Measurements from ENCODE around the gene SLF2. TPM values are rescaled to one million over a fixed set of nuclear protein-coding genes. Genes with fewer than 3 reads are reported as not detected.

Gene SLF2
- total RNA-seq, 2 experiments from 2014 or later = 52.1 to 58.2 TPM

DNA sequence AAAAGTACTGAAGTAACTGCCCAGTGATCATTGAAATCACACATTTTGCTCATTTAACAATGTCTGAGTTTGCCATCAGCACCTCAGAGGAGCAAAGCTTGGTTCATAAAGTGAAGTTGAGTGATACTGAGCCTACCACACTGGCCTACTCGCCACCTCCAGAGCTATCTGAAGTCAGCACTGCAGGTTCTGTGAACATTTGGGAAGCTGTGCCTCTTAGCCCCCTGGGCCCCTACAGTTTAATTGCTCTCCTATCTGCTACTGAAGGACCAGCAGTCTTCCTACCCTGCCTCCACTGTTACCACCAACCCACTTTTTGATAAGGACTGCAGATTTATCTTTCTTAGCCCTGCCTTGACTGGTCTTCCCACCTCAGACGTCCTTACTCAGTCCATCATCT lies 54.6 kb downstream of the SLF2 start:
- no peaks in the 10 kb centered on the region for H3K9me3 ChIP-seq (ENCODE audit: low read length)
- H3K4me2 ChIP-seq (ENCODE audit: low read length) = no peak overlapping the region
- peaks cover 23% of the 10 kb centered on the region for H3K4me1 ChIP-seq (ENCODE audit: insufficient read depth, low read length, poor library complexity, severe bottlenecking)
- H3K9me2 ChIP-seq (ENCODE audit: insufficient read depth, low read length) = no peaks in the 10 kb centered on the region
- H3K36me3 ChIP-seq (ENCODE audit: insufficient read depth, low read length) = peaks cover 25% of the 10 kb centered on the region
- intact Hi-C loops (cut with micrococcal nuclease; ENCODE audit: unreplicated experiment) = no loop called here
- TF ChIP-seq, protein P1, sequence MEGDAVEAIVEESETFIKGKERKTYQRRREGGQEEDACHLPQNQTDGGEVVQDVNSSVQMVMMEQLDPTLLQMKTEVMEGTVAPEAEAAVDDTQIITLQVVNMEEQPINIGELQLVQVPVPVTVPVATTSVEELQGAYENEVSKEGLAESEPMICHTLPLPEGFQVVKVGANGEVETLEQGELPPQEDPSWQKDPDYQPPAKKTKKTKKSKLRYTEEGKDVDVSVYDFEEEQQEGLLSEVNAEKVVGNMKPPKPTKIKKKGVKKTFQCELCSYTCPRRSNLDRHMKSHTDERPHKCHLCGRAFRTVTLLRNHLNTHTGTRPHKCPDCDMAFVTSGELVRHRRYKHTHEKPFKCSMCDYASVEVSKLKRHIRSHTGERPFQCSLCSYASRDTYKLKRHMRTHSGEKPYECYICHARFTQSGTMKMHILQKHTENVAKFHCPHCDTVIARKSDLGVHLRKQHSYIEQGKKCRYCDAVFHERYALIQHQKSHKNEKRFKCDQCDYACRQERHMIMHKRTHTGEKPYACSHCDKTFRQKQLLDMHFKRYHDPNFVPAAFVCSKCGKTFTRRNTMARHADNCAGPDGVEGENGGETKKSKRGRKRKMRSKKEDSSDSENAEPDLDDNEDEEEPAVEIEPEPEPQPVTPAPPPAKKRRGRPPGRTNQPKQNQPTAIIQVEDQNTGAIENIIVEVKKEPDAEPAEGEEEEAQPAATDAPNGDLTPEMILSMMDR (conservative IDR thresholded peaks at IDR 0.05; ENCODE audit: low read length) = no peak
- no peak for TF ChIP-seq EZH2phosphoT487 (IDR thresholded peaks at IDR 0.05; ENCODE audit: borderline replicate concordance, low read depth, low read length)
- no peak overlapping the region for H3K4me3 ChIP-seq (ENCODE audit: low read depth, low read length, poor library complexity, severe bottlenecking)
- BruUV-seq (replicated peaks) = no TSS peak
- H3K27ac ChIP-seq (ENCODE audit: low read depth, low read length, poor library complexity, severe bottlenecking) = no peak overlapping the region
- no peak overlapping the region for H2AFZ ChIP-seq (ENCODE audit: low read length)
- H3K79me2 ChIP-seq (ENCODE audit: insufficient read depth, low read depth, low read length) = no peaks in the 10 kb centered on the region
- ChIA-PET POLR2A (interaction anchor here (0.6 to 1.7 kb wide), 2 partner anchors 20 to 44 kb away, joined by 3 to 5 read pairs; partner anchors contain the start of genes MRPL43 and TWNK), CTCF (ENCODE audit: unreplicated experiment) (interaction anchor here (0.6 kb wide), 1 partner anchor 806 kb away, joined by 10 read pairs; no protein-coding TSS in a partner anchor)
- no peaks in the 10 kb centered on the region for H4K20me1 ChIP-seq (ENCODE audit: insufficient read depth, low read length)
- DNase-seq (ENCODE audit: low spot score) = no peak

DNA sequence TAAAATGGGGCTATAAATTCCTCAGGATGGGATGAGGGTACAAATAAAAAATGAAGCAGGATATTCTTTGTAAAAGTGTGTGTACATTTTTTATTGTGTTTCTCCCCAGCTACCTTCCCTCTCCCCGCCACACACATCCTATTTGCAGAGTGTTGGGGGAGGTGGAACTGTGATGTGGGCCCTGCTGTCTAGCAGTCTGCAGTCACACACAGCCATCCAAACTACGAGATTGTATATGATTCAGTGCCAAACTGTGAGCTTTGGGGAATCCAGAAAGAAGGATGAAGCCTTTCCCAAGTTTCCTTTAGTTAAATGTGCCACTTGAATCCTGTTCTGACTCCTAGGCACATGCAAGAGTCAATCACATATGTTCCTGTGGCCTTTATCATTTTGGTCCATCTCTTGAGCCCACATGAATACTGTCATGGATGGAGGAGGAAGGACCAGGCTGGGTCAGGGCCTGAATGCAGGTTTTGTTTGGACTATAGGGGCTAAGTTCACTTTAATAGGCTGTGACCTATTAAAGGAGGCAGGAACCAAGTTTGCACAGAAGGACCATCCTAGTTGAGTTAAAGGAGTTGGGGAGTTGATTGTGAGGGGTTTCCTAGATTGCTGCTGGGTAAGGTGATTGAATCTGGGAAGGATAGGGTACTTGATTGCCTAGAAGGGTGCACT lies 55.4 kb downstream of the SLF2 start:
- ChIA-PET POLR2A (interaction anchor here (0.6 to 1.7 kb wide), 2 partner anchors 19 to 970 kb away, joined by 5 read pairs; partner anchors contain the start of genes MRPL43 and TWNK), CTCF (ENCODE audit: unreplicated experiment) (interaction anchor here (0.6 to 1.2 kb wide), 2 partner anchors 32 to 46 kb away, joined by 3 to 5 read pairs; no protein-coding TSS in a partner anchor)
- Histone ChIP-seq H4K20me1 (ENCODE audit: insufficient read depth, low read length) (no peaks in the 10 kb centered on the region), H3K9me2 (ENCODE audit: insufficient read depth, low read length) (no peaks in the 10 kb centered on the region), H3K4me2 (ENCODE audit: low read length) (0 out of 2 replicates have a peak overlapping the region, but pooled peaks have one; percentile 67), H3K36me3 (ENCODE audit: insufficient read depth, low read length) (peaks cover 16% of the 10 kb centered on the region; the same call in 1 of the 2 replicates), H2AFZ (ENCODE audit: low read length) (peak overlapping the region; percentile 8; the same call in 1 of the 2 replicates), H3K4me3 (ENCODE audit: low read depth, low read length, poor library complexity, severe bottlenecking) (no peak overlapping the region), H3K4me1 (ENCODE audit: insufficient read depth, low read length, poor library complexity, severe bottlenecking) (peaks cover 15% of the 10 kb centered on the region), H3K79me2 (ENCODE audit: insufficient read depth, low read depth, low read length) (no peaks in the 10 kb centered on the region), H3K9me3 (ENCODE audit: low read length) (no peaks in the 10 kb centered on the region), H3K27ac (ENCODE audit: low read depth, low read length, poor library complexity, severe bottlenecking) (no peak overlapping the region)
- intact Hi-C loops (cut with micrococcal nuclease; ENCODE audit: unreplicated experiment) = loop anchor here (2.0 kb wide), 1 partner anchor 47 kb away; no protein-coding TSS in a partner anchor
- BruUV-seq (replicated peaks) = no TSS peak
- no peak for DNase-seq (ENCODE audit: low spot score)
- TF ChIP-seq, protein P1 (conservative IDR thresholded peaks at IDR 0.05; ENCODE audit: low read length) = no peak
- TF ChIP-seq EZH2phosphoT487 (IDR thresholded peaks at IDR 0.05; ENCODE audit: borderline replicate concordance, low read depth, low read length) = no peak

DNA sequence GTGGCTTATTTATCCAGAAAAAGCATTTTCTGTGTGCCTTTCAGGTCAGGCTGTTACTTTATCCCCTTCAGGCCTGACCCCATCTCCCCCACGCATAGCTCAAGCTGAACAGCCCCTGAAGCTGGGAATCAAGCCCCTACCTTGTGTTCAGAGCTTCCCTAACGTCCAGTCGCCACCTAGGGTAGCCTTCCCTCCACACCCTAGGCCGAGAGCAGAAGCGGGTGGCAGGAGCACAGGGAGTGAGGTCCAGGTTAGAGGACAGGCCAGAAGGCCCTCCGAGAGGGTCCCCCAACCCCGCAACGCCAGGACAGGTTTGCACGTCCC lies 56.1 kb downstream of the SLF2 start:
- H3K4me2 ChIP-seq (ENCODE audit: low read length) = peak overlapping the region; percentile 67
- peak overlapping the region; percentile 52 for H3K4me3 ChIP-seq (ENCODE audit: low read depth, low read length, poor library complexity, severe bottlenecking)
- POLR2A ChIA-PET = interaction anchor here (0.6 kb wide), 1 partner anchor 971 kb away, joined by 5 read pairs; no protein-coding TSS in a partner anchor
- H3K9me3 ChIP-seq (ENCODE audit: low read length) = no peaks in the 10 kb centered on the region
- H3K36me3 ChIP-seq (ENCODE audit: insufficient read depth, low read length) = peaks cover 12% of the 10 kb centered on the region; the same call in 1 of the 2 replicates
- peak overlapping the region; percentile 8; the same call in 1 of the 2 replicates for H2AFZ ChIP-seq (ENCODE audit: low read length)
- H3K9me2 ChIP-seq (ENCODE audit: insufficient read depth, low read length) = no peaks in the 10 kb centered on the region
- no peak for DNase-seq (ENCODE audit: low spot score)
- H3K27ac ChIP-seq (ENCODE audit: low read depth, low read length, poor library complexity, severe bottlenecking) = no peak overlapping the region
- CTCF ChIA-PET (ENCODE audit: unreplicated experiment) = interaction anchor here (0.6 to 1.2 kb wide), 2 partner anchors 33 to 46 kb away, joined by 3 to 5 read pairs; no protein-coding TSS in a partner anchor
- no TSS peak for BruUV-seq (replicated peaks)
- H4K20me1 ChIP-seq (ENCODE audit: insufficient read depth, low read length) = no peaks in the 10 kb centered on the region
- H3K79me2 ChIP-seq (ENCODE audit: insufficient read depth, low read depth, low read length) = no peaks in the 10 kb centered on the region
- TF ChIP-seq EZH2phosphoT487 (IDR thresholded peaks at IDR 0.05; ENCODE audit: borderline replicate concordance, low read depth, low read length) = no peak
- TF ChIP-seq, protein P1 (conservative IDR thresholded peaks at IDR 0.05; ENCODE audit: low read length) = no peak
- H3K4me1 ChIP-seq (ENCODE audit: insufficient read depth, low read length, poor library complexity, severe bottlenecking) = peaks cover 14% of the 10 kb centered on the region
- intact Hi-C loops (cut with micrococcal nuclease; ENCODE audit: unreplicated experiment) = loop anchor here (2.0 kb wide), 1 partner anchor 46 kb away; no protein-coding TSS in a partner anchor
